ENCODE data around the gene IDH3A.

Gene IDH3A

DNA sequence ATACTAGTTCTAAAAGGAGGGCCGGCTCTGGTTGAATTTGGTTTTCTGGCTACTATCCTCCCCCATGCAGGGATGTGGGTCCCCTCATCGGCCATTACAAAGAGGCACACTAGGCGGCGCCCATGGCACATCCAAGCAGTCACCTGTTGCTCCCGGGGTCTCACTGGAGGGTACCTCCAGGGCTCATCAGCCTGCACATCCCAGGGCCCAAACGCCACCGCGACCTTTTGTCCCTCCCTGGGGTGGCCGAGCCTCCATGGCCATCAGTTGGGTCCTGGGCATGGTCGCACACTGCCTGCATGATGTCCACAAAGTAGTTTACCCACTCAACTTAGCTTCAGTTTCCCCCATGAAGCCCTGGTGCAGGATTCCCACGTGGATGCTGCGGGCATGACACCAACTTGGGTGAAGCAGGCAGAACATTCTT lies 28.3 kb downstream of the IDH3A start:
- DNase-seq (ENCODE audit: low read depth) = peak; percentile 10
- TF ChIP-seq, protein P1, sequence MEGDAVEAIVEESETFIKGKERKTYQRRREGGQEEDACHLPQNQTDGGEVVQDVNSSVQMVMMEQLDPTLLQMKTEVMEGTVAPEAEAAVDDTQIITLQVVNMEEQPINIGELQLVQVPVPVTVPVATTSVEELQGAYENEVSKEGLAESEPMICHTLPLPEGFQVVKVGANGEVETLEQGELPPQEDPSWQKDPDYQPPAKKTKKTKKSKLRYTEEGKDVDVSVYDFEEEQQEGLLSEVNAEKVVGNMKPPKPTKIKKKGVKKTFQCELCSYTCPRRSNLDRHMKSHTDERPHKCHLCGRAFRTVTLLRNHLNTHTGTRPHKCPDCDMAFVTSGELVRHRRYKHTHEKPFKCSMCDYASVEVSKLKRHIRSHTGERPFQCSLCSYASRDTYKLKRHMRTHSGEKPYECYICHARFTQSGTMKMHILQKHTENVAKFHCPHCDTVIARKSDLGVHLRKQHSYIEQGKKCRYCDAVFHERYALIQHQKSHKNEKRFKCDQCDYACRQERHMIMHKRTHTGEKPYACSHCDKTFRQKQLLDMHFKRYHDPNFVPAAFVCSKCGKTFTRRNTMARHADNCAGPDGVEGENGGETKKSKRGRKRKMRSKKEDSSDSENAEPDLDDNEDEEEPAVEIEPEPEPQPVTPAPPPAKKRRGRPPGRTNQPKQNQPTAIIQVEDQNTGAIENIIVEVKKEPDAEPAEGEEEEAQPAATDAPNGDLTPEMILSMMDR (conservative IDR thresholded peaks at IDR 0.05; ENCODE audit: control insufficient read depth, insufficient read depth, low read depth, low read length) = peak; percentile 62

DNA sequence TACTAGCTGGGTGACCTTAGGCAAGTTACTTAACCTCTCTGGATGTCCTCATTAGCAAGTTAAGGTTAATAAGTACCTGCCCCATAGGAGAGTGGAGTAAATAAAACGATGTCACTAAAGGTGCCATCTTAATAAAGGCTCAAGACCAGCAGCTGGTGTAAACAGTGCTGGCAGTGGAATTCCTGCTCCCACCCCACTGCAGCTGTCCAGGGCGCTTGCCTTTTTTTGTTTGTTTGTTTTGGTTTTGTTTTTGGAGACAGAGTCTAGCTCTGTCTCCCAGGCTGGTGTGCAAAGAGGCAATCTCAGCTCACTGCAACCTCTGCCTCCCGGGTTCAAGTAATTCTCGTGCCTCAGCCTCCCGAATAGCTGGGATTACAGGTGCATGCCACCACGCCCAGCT lies 28.9 kb downstream of the IDH3A start:
- no peak for DNase-seq (ENCODE audit: low read depth)
- TF ChIP-seq, protein P1 (conservative IDR thresholded peaks at IDR 0.05; ENCODE audit: control insufficient read depth, insufficient read depth, low read depth, low read length) = no peak
- H3K4me3 ChIP-seq (ENCODE audit: control insufficient read depth, low read depth, low read length) = no peak overlapping the region

More for the DNA sequence above, 28.3 kb downstream of the IDH3A start:
- H3K4me3 ChIP-seq (ENCODE audit: control insufficient read depth, low read depth, low read length) = no peak overlapping the region

DNA sequence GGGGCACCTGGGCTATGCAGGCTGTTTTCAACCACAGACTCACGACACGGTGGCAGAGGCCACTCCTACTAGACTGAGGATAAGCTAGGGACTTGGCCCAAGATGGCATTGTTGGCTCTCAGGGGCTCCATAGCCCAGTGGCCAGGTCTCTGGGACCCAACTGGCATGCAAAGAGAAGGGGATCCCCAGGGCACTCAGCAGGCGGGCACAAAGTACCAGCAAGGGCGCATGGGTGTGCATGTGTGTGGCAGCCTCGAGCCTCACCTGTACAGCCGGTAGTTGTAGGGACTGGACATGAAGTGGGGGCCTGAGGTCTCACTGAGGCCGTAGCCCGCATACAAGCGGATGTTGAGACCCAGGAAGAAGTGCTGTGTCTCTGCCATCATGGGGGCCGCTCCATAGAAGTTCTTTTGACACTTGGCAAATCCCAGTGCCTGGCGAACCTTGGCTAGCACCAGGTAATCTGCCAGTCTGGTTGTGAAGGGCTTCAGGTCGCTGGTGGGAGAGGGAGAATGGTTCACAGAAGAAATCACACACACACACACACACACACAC lies 30.2 kb downstream of the IDH3A start:
- no peak for DNase-seq (ENCODE audit: low read depth)
- TF ChIP-seq, protein P1 (conservative IDR thresholded peaks at IDR 0.05; ENCODE audit: control insufficient read depth, insufficient read depth, low read depth, low read length) = no peak
- no peak overlapping the region for H3K4me3 ChIP-seq (ENCODE audit: control insufficient read depth, low read depth, low read length)

DNA sequence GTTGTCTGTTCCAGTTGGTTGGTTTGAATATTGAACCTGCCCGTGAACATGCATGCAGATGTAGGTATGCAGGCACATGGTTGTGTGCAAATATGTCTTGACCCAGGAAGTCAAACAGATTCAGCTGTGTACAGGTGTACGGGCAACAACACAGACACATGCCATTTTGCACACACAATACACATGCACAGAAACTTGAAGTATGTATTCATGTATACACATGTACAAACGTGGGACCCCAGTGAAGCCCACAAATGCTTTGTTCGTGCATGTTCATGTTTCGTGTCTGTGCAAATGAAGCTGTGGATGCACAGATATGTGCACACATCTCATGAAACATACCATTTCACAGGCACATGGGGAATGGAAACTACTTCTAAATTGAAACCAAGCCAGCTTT lies 30.7 kb downstream of the IDH3A start:
- H3K4me3 ChIP-seq (ENCODE audit: control insufficient read depth, low read depth, low read length) = no peak overlapping the region
- DNase-seq (ENCODE audit: low read depth) = no peak
- TF ChIP-seq, protein P1 (conservative IDR thresholded peaks at IDR 0.05; ENCODE audit: control insufficient read depth, insufficient read depth, low read depth, low read length) = no peak

DNA sequence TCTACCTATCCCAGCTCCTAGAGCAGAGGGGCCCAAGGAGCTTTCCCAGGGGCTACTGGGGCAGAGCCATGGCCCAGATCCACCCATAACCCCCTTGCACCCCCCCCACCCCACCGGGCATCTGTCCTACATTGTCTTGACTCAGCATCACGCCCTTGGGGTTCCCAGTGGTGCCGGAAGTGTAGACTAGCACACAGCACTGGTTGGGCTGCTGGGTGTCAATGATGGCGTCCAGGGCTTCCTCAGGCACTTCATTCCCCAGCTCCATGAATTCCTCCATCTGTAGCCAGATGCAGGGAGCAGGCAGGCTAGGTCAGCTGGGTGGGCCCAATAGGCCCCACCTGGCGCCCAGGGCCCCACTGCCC lies 33.2 kb downstream of the IDH3A start:
- TF ChIP-seq, protein P1 (conservative IDR thresholded peaks at IDR 0.05; ENCODE audit: control insufficient read depth, insufficient read depth, low read depth, low read length) = no peak
- DNase-seq (ENCODE audit: low read depth) = no peak
- no peak overlapping the region for H3K4me3 ChIP-seq (ENCODE audit: control insufficient read depth, low read depth, low read length)

DNA sequence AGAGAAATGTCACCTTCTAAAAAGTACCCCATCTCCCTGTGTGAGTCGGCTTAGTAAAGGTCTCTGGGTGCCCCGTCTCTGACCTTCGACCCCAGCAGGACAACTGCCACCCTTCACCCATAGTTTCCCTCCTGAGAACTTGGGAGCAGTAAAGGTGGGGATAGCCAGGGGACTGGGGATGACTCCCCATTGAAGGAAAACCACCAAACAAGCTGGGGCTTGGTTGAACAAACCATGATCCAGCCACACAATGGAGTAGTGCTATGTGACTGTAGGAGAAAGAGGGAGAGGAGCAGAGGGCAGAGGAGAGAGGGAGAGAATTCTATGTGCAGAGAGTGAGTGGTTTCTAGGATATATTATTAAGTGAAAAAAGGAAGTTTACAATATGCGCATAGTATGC lies 33.7 kb downstream of the IDH3A start:
- no peak overlapping the region for H3K4me3 ChIP-seq (ENCODE audit: control insufficient read depth, low read depth, low read length)
- TF ChIP-seq, protein P1 (conservative IDR thresholded peaks at IDR 0.05; ENCODE audit: control insufficient read depth, insufficient read depth, low read depth, low read length) = no peak
- DNase-seq (ENCODE audit: low read depth) = no peak

Measured in fibroblast of mammary gland (primary cell).